ENCODE data around the gene FSD2. TPM values are rescaled to one million over a fixed set of nuclear protein-coding genes. Genes with fewer than 3 reads are reported as not detected.
"Not testable (repeated sequence)": the region's sequence is repeated elsewhere in the genome, so short reads cannot be mapped to it uniquely, and the experiment has no call there.

Gene FSD2
- total RNA-seq, 1 donor from 2014 or later, result 108 TPM

DNA sequence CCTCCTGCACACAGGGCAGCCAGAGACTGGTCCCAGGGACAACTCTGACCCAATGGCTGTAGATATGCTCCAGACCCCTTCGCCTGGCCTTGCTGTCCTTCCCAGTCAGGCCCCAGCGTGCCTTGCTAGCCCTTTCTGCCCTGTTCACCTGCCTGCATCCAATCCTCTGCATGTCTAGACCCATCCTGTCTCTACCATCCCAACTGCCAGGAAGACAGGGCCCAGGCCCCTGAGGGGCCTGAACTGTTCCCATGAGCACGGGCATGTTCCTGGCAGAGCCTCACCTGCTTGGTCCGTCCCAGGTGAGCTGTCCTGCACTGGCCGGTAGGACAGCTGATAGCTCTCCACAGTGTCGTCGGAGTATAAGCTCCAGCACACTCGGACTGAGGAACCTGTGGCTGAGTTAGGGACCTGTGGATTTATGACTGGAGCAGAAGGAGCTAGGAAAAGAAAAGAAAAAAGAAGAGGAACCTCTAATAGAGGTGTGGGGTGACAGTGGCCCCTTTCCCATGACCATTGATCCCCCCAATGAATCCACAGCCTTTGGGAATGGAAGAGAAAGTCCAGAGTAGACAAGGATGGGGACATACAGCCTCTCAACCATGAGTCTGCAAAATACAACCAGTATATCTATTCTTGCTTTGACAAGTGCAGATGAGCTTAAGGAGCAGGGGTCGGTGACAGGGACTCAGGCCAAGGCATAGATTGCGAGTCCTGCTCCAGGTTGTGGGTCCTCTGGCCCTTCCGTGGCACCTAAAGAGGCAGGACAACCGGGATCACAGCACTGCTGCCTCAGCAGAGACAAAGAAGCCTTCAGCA, 33.9 kb downstream of the FSD2 start:
- TF ChIP-seq, protein P1, sequence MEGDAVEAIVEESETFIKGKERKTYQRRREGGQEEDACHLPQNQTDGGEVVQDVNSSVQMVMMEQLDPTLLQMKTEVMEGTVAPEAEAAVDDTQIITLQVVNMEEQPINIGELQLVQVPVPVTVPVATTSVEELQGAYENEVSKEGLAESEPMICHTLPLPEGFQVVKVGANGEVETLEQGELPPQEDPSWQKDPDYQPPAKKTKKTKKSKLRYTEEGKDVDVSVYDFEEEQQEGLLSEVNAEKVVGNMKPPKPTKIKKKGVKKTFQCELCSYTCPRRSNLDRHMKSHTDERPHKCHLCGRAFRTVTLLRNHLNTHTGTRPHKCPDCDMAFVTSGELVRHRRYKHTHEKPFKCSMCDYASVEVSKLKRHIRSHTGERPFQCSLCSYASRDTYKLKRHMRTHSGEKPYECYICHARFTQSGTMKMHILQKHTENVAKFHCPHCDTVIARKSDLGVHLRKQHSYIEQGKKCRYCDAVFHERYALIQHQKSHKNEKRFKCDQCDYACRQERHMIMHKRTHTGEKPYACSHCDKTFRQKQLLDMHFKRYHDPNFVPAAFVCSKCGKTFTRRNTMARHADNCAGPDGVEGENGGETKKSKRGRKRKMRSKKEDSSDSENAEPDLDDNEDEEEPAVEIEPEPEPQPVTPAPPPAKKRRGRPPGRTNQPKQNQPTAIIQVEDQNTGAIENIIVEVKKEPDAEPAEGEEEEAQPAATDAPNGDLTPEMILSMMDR (IDR thresholded peaks at IDR 0.05; ENCODE audit: borderline replicate concordance), result no peak
- intact Hi-C loops (cut with micrococcal nuclease), result no loop called here
- peaks cover 47% of the 10 kb centered on the region for H3K36me3 ChIP-seq

DNA sequence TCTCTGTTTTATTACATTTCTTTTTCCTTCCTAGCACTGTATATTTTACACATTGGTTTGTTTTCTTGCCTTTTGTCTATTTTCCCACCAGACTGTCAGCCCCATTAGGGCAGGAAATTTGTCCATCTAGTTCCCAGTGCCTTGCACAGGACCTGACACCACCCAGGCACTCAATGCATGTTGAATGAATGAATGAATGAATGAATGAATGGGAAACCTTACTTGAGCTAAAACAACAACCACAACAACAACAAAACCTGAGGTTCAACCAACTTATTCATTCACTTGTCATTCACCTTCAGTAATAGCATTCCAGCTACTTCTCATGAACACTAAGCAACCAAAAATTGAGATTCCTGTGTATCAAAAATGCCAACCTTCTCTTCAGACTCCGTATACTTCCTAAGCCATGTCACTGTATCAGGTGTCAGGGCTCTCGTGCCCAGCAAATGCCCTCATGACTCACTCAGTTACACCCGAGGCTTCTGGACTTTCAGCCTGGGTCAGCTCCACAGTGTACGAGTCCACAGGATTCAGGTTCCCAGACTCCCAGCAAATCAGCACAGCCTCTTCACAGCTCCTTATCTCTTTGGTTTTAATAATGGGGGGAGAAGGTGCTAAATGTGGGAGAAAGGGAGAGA, 37.3 kb downstream of the FSD2 start:
- peaks cover 63% of the 10 kb centered on the region for H3K36me3 ChIP-seq

More for the DNA sequence above, 33.9 kb downstream of the FSD2 start:
- Histone ChIP-seq H3K4me1 (peaks cover under 1% of the 10 kb centered on the region), H3K27me3 (ENCODE audit: low read depth) (no peaks in the 10 kb centered on the region), H3K27ac (replicated peaks) (no peak overlapping the region), H3K9me3 (replicated peaks) (no peaks in the 10 kb centered on the region), H3K4me3 (no peak overlapping the region)
- DNase-seq, result no peak

GRCh38 chr15:82767163-82767829, 38.6 kb downstream of the FSD2 start:
- H3K4me1 ChIP-seq, result peaks cover 21% of the 10 kb centered on the region
- peaks cover 68% of the 10 kb centered on the region for H3K36me3 ChIP-seq
- H3K4me3 ChIP-seq, result no peak overlapping the region
- TF ChIP-seq, protein P1 (IDR thresholded peaks at IDR 0.05; ENCODE audit: borderline replicate concordance), result no peak
- intact Hi-C loops (cut with micrococcal nuclease), result no loop called here
- no peaks in the 10 kb centered on the region for H3K9me3 ChIP-seq (replicated peaks)
- no peak overlapping the region for H3K27ac ChIP-seq (replicated peaks)
- H3K27me3 ChIP-seq (ENCODE audit: low read depth), result no peaks in the 10 kb centered on the region
- DNase-seq, result no peak

More for the DNA sequence above, 37.3 kb downstream of the FSD2 start:
- H3K4me3 ChIP-seq, result no peak overlapping the region
- TF ChIP-seq, protein P1 (IDR thresholded peaks at IDR 0.05; ENCODE audit: borderline replicate concordance), result no peak
- H3K27ac ChIP-seq (replicated peaks), result no peak overlapping the region
- no peaks in the 10 kb centered on the region for H3K27me3 ChIP-seq (ENCODE audit: low read depth)
- H3K4me1 ChIP-seq, result peaks cover 21% of the 10 kb centered on the region
- intact Hi-C loops (cut with micrococcal nuclease), result no loop called here
- no peak for DNase-seq
- no peaks in the 10 kb centered on the region for H3K9me3 ChIP-seq (replicated peaks)

- H3K4me3 ChIP-seq; H3K27me3 ChIP-seq (ENCODE audit: low read depth); H3K9me3 ChIP-seq (replicated peaks); DNase-seq; intact Hi-C loops (cut with micrococcal nuclease): not testable (repeated sequence)
- peaks cover 75% of the 10 kb centered on the region for H3K36me3 ChIP-seq
- H3K4me1 ChIP-seq, result peaks cover 21% of the 10 kb centered on the region
- peak overlapping the region; percentile 46 for H3K27ac ChIP-seq (replicated peaks)
Measured at GRCh38 chr15:82766201-82766600, 39.7 kb downstream of the FSD2 start.

DNA sequence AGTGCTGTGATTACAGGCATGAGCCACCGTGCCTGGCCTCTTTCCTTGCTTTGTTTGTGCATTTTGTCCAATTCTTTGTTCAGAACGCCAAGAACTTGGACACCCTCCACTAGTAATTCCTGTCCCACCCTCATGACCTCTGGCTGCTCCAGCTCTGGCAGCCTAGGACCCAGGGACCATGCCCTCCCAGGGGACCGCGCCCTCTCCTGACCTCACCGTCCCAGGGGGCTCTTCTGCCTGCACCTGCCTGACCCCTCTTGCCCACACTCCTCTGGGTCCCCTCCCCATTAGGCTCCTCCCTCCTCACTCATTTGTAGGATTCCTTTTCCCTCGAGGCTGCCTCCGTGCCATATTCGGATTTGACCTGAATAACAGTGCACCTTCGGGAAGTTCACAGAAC, 41.1 kb downstream of the FSD2 start:
- Histone ChIP-seq H3K27ac (replicated peaks) (peak overlapping the region; percentile 21), H3K36me3 (peaks cover 90% of the 10 kb centered on the region), H3K9me3 (replicated peaks) (no peaks in the 10 kb centered on the region), H3K27me3 (ENCODE audit: low read depth) (no peaks in the 10 kb centered on the region), H3K4me1 (peaks cover 21% of the 10 kb centered on the region), H3K4me3 (no peak overlapping the region)
- TF ChIP-seq, protein P1 (IDR thresholded peaks at IDR 0.05; ENCODE audit: borderline replicate concordance), result no peak
- no peak for DNase-seq
- intact Hi-C loops (cut with micrococcal nuclease), result no loop called here

Data from left ventricle myocardium inferior (tissue), 1 donor.